Mammary epithelial cell (primary cell): ENCODE measurements around the gene ENAM.

Experiments used
- CTCF ChIP-seq, 2 donors: IDR thresholded peaks in 1 of 2; conservative IDR thresholded peaks in 1 of 2; 2 replicates each; pipeline ENCODE4 v1.5.1; 2011 to 2012; ENCODE audit warnings: inconsistent platforms in 2 of 2, low read length in 2 of 2, mild to moderate bottlenecking in 2 of 2, control low read depth in 1 of 2, low read depth in 1 of 2; ENCODE audit not compliant: insufficient read depth in 1 of 2; ENCODE audit errors: extremely low read depth in 1 of 2
- EZH2 ChIP-seq: IDR thresholded peaks from 2 replicates; pipeline ENCODE4 v1.6.1; 2012; ENCODE audit warnings: low read length, inconsistent platforms, borderline replicate concordance

DNA sequence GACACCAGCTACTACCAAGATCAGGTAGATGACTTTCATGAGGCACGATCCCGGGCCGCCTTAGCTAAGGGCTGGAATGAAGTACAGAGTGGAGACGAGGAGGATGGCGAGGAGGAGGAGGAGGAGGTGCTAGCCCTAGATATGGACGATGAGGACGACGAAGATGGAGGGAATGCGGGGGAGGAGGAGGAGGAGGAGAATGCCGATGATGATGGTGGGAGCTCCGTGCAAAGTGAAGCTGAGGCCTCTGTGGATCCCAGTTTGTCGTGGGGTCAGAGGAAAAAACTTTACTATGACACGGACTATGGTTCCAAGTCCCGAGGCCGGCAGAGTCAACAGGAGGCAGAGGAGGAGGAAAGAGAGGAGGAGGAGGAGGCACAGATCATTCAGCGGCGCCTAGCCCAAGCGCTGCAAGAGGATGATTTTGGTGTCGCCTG, 60.3 kb downstream of the ENAM start:
- TF ChIP-seq CTCF (conservative IDR thresholded peaks at IDR 0.05 in 1 of 2, IDR thresholded peaks at IDR 0.05 in 1 of 2; ENCODE audit: extremely low read depth in 1 of 2, insufficient read depth in 1 of 2, low read depth in 1 of 2, low read length in 2 of 2) (no peak), EZH2 (no peak)
